ENCODE data around the gene SH3PXD2A. TPM values are rescaled to one million over a fixed set of nuclear protein-coding genes. Genes with fewer than 3 reads are reported as not detected.
"Not testable (repeated sequence)": the region's sequence is repeated elsewhere in the genome, so short reads cannot be mapped to it uniquely, and the experiment has no call there.

SH3PXD2A gene
- total RNA-seq, 4 donors from 2014 or later: 6.2 to 16.8 (median 11.4) TPM

GRCh38 chr10:103663802-103664201 lies 191.6 kb downstream of the SH3PXD2A start:
- Histone ChIP-seq H3K27me3 (no peaks in the 10 kb centered on the region), H3K9me3 (no peaks in the 10 kb centered on the region), H3K27ac (peak overlapping the region; percentile 66 to 81 (median 72)), H3K4me3 (no peak overlapping the region), H3K4me1 (peaks cover 56 to 68% of the 10 kb centered on the region in 2 donors), H3K36me3 (no peaks in the 10 kb centered on the region)
- peak; percentile 56 to 61 for ATAC-seq
- in situ Hi-C loops (cut with MboI; ENCODE audit: low sequenced_read_pairs in 4 of 4) (no loop called here), intact Hi-C loops (cut with DNase I; ENCODE audit: low total_unique reads) (loop anchor here (2.0 kb wide), 1 partner anchor 15 kb away; no protein-coding TSS in a partner anchor)
- peak in 1 of 2 donors; percentile 14 for TF ChIP-seq POLR2A (IDR thresholded peaks at IDR 0.05)
- peak in 3 of 5 experiments; percentile 15 to 40 (median 18) for TF ChIP-seq CTCF (IDR thresholded peaks at IDR 0.05 in 4 of 5, conservative IDR thresholded peaks at IDR 0.05 in 1 of 5)
- peak; percentile 79 to 87 for DNase-seq

- no peaks in the 10 kb centered on the region for H3K9me3 ChIP-seq
- peaks cover 54 to 62% of the 10 kb centered on the region in 2 donors for H3K4me1 ChIP-seq
These were observed 192.1 kb downstream of the SH3PXD2A start for GRCh38 chr10:103663236-103663635.

GRCh38 chr10:103662704-103663103 lies 192.7 kb downstream of the SH3PXD2A start:
- DNase-seq; H3K27me3 ChIP-seq; H3K4me3 ChIP-seq; H3K9me3 ChIP-seq; in situ Hi-C loops (cut with MboI; ENCODE audit: low sequenced_read_pairs in 4 of 4); ATAC-seq; H3K36me3 ChIP-seq: not testable (repeated sequence)
- Histone ChIP-seq H3K27ac (peak overlapping the region in 3 of 4 donors; percentile 71 to 81 (median 73)), H3K4me1 (peaks cover 49 to 57% of the 10 kb centered on the region in 2 donors)
- intact Hi-C loops (cut with DNase I; ENCODE audit: low total_unique reads): loop anchor here (2.0 kb wide), 1 partner anchor 14 kb away; no protein-coding TSS in a partner anchor

More at GRCh38 chr10:103663236-103663635, 192.1 kb downstream of the SH3PXD2A start:
- intact Hi-C loops (cut with DNase I; ENCODE audit: low total_unique reads): loop anchor here (2.0 kb wide), 1 partner anchor 14 kb away; no protein-coding TSS in a partner anchor
- Histone ChIP-seq H3K36me3 (no peaks in the 10 kb centered on the region), H3K27ac (peak overlapping the region; percentile 66 to 81 (median 72)), H3K4me3 (no peak overlapping the region), H3K27me3 (no peaks in the 10 kb centered on the region)
- ATAC-seq (no peak), DNase-seq (no peak)
- TF ChIP-seq POLR2A (IDR thresholded peaks at IDR 0.05): no peak
- no peak for TF ChIP-seq CTCF (IDR thresholded peaks at IDR 0.05 in 4 of 5, conservative IDR thresholded peaks at IDR 0.05 in 1 of 5)
- in situ Hi-C loops (cut with MboI; ENCODE audit: low sequenced_read_pairs in 4 of 4): no loop called here

GRCh38 chr10:103661198-103661950 lies 194.0 kb downstream of the SH3PXD2A start:
- ATAC-seq (peak; percentile 77 to 89), DNase-seq (peak; percentile 94 to 95)
- TF ChIP-seq POLR2A (IDR thresholded peaks at IDR 0.05) (peak; percentile 89 to 95), CTCF (IDR thresholded peaks at IDR 0.05 in 4 of 5, conservative IDR thresholded peaks at IDR 0.05 in 1 of 5) (no peak)
- in situ Hi-C loops (cut with MboI; ENCODE audit: low sequenced_read_pairs in 4 of 4): no loop called here
- no peaks in the 10 kb centered on the region for H3K27me3 ChIP-seq
- H3K36me3 ChIP-seq: no peaks in the 10 kb centered on the region
- peak overlapping the region; percentile 89 to 94 (median 91) for H3K27ac ChIP-seq
- intact Hi-C loops (cut with DNase I; ENCODE audit: low total_unique reads): loop anchor here (1.0 to 2.0 kb wide), 2 partner anchors 8 to 45 kb away; no protein-coding TSS in a partner anchor
- H3K9me3 ChIP-seq: no peaks in the 10 kb centered on the region
- peak overlapping the region; percentile 56 to 69 (median 60) for H3K4me3 ChIP-seq
- peaks cover 48 to 49% of the 10 kb centered on the region in 2 donors for H3K4me1 ChIP-seq

Data from gastrocnemius medialis (tissue), 4 donors.